HCT116 (cell line): Measurements from ENCODE around the gene TMEM126A. TPM values are rescaled to one million over a fixed set of nuclear protein-coding genes. Genes with fewer than 3 reads are reported as not detected.

Experiments used
- ATAC-seq: fragments of 200-7000 bp; cut with Tn5 transposase; 2 replicates; pipeline ENCODE4 v1.9.1; 2020; ENCODE audit warnings: mild to moderate bottlenecking, moderate library complexity
- BruUV-seq: library from RNA; stranded (reverse); fragments of 400-500 nt; replicated peaks from 2 replicates; lab custom pipeline; 2021; lab: Mats Ljungman, UMichigan
- CTCF ChIA-PET: fragments of 300-600 bp; sonication (Branson Sonifier 250); formaldehyde crosslinking; loops from one replicate; lab custom pipeline; 2021; ENCODE audit warnings: antibody characterized with exemption; lab: Charles Lee
- POLR2A ChIA-PET: fragments of 300-600, 350-600 bp; sonication (Branson Sonifier 250); formaldehyde crosslinking; loops from one replicate; lab custom pipeline; 2021; ENCODE audit warnings: antibody characterized with exemption; lab: Charles Lee
- RAD21 ChIA-PET, 2 experiments: fragments of 300-600 bp; sonication (Branson Sonifier 250); formaldehyde crosslinking; loops; one replicate each; lab custom pipeline; 2023; ENCODE audit warnings: low total read pairs in 2 of 2; ENCODE audit not compliant: uncharacterized antibody in 2 of 2, unreplicated experiment in 2 of 2, low non-redundant PET in 1 of 2; lab: Charles Lee
- DNase-seq: peaks from one replicate; pipeline ENCODE4 v3.0.0-alpha.2; 2010; ENCODE audit warnings: low read depth, low spot score
- H2AFZ ChIP-seq: fragments of 200-600 bp; shearing (Covaris generic), sonication (generic); 2 replicates; pipeline ENCODE4 v1.6.1; 2017; ENCODE audit warnings: low read depth, mixed run types, mixed read lengths, antibody characterized with exemption, low read length; ENCODE audit not compliant: poor library complexity, severe bottlenecking
- H3K27ac ChIP-seq: 2 replicates; pipeline ENCODE4 v1.5.1; 2012; ENCODE audit warnings: low read depth, low read length
- H3K27me3 ChIP-seq: fragments of 200-600 bp; sonication (generic); 2 replicates; pipeline ENCODE4 v1.6.1; 2016; ENCODE audit warnings: mixed run types, low read length, mixed read lengths; ENCODE audit not compliant: insufficient read depth
- H3K36me3 ChIP-seq, 2 experiments: fragments of 200-500 bp in 1 of 2; fragments of 200-600 bp in 1 of 2; sonication (Bioruptor generic) in 1 of 2; sonication (generic) in 1 of 2; 2 replicates each; pipeline versions ENCODE4 v1.5.1 to v1.6.1; 2014 to 2016; ENCODE audit warnings: low read length in 2 of 2, inconsistent platforms in 1 of 2, mixed read lengths in 1 of 2, mixed run types in 1 of 2; ENCODE audit not compliant: insufficient read depth in 2 of 2, control insufficient read depth in 1 of 2
- H3K4me1 ChIP-seq, 2 experiments: fragments of 200-600 bp in 1 of 2; sonication (generic) in 1 of 2; 2 replicates each; pipeline versions ENCODE4 v1.5.1 to v1.6.1; 2012 to 2017; ENCODE audit warnings: low read length in 2 of 2, inconsistent platforms in 1 of 2, mild to moderate bottlenecking in 1 of 2, mixed read lengths in 1 of 2, mixed run types in 1 of 2, moderate library complexity in 1 of 2; ENCODE audit not compliant: insufficient read depth in 2 of 2, control insufficient read depth in 1 of 2
- H3K4me2 ChIP-seq: fragments of 200-600 bp; sonication (generic); 2 replicates; pipeline ENCODE4 v1.6.1; 2017; ENCODE audit warnings: mixed run types, low read length, mixed read lengths
- H3K4me3 ChIP-seq, 2 experiments: fragments of 200-600 bp in 1 of 2; sonication (generic) in 1 of 2; replicated peaks in 1 of 2; 2 replicates each; pipeline ENCODE4 v1.5.1; 2011 to 2016; ENCODE audit warnings: low read length in 2 of 2, control low read depth in 1 of 2, low read depth in 1 of 2, mild to moderate bottlenecking in 1 of 2, mixed read lengths in 1 of 2, mixed run types in 1 of 2
- H3K79me2 ChIP-seq: fragments of 200-600 bp; sonication (generic); 2 replicates; pipeline ENCODE4 v1.6.1; 2017; ENCODE audit warnings: mild to moderate bottlenecking, mixed run types, low read length, moderate library complexity, mixed read lengths; ENCODE audit not compliant: insufficient read depth
- H3K9ac ChIP-seq: fragments of 200-600 bp; sonication (generic); 2 replicates; pipeline ENCODE4 v1.6.1; 2016; ENCODE audit warnings: low read length, mixed read lengths
- H3K9me2 ChIP-seq: fragments of 200-600 bp; sonication (generic), shearing (Covaris generic); 2 replicates; pipeline ENCODE4 v1.6.1; 2017; ENCODE audit warnings: mixed run types, mild to moderate bottlenecking, moderate library complexity; ENCODE audit not compliant: insufficient read depth
- H3K9me3 ChIP-seq, 2 experiments: fragments of 200-500 bp in 1 of 2; fragments of 200-600 bp in 1 of 2; sonication (Bioruptor generic) in 1 of 2; sonication (generic) in 1 of 2; 2 replicates each; pipeline ENCODE4 v1.6.1; 2014 to 2017; ENCODE audit warnings: low read length in 2 of 2, mixed read lengths in 2 of 2, inconsistent platforms in 1 of 2, low read depth in 1 of 2, mild to moderate bottlenecking in 1 of 2, mixed run types in 1 of 2, moderate library complexity in 1 of 2; ENCODE audit not compliant: control insufficient read depth in 1 of 2, insufficient read depth in 1 of 2
- H4K20me1 ChIP-seq: fragments of 200-600 bp; sonication (generic), shearing (Covaris generic); 2 replicates; pipeline ENCODE4 v1.6.1; 2017; ENCODE audit warnings: mixed run types, mild to moderate bottlenecking, moderate library complexity; ENCODE audit not compliant: insufficient read depth
- CBX3 ChIP-seq: IDR thresholded peaks from 2 replicates; pipeline ENCODE4 v1.6.1; 2012; ENCODE audit warnings: low read depth
- EGR1 ChIP-seq: IDR thresholded peaks from 2 replicates; pipeline ENCODE4 v1.6.1; 2012; ENCODE audit warnings: low read depth
- POLR2A ChIP-seq: IDR thresholded peaks from 2 replicates; pipeline ENCODE4 v1.7.0; 2011; ENCODE audit warnings: borderline replicate concordance; ENCODE audit not compliant: insufficient read depth, insufficient read length; ENCODE audit errors: extremely low read depth
- POLR2AphosphoS5 ChIP-seq: IDR thresholded peaks from 2 replicates; pipeline ENCODE4 v1.6.1; 2011; ENCODE audit warnings: mild to moderate bottlenecking, low read depth, low read length, moderate library complexity
- RAD21 ChIP-seq: IDR thresholded peaks from 2 replicates; pipeline ENCODE4 v1.6.1; 2012; ENCODE audit warnings: low read depth, mild to moderate bottlenecking
- SIN3A ChIP-seq: IDR thresholded peaks from 2 replicates; pipeline ENCODE4 v1.6.1; 2012; ENCODE audit warnings: low read depth
- intact Hi-C: fragments of 100-400 bp; cut with micrococcal nuclease; formaldehyde crosslinking; loops from 2 replicates; pipeline ENCODE4 v1.10.0; 2022
- total RNA-seq: library from RNA; stranded (reverse); gene quantifications from one replicate; pipeline ENCODE4 v1.2.1, GENCODE V29; 2021; ENCODE audit not compliant: unreplicated experiment
- TF ChIP-seq, protein P1 (sequence below): IDR thresholded peaks from 2 replicates; pipeline ENCODE4 v1.6.1; 2011; ENCODE audit warnings: mild to moderate bottlenecking, low read length, moderate library complexity; ENCODE audit not compliant: insufficient replicate concordance; ENCODE audit errors: extremely low read depth
- TF ChIP-seq, protein P2 (sequence below): IDR thresholded peaks from 2 replicates; pipeline ENCODE4 v1.6.1; 2012
- TF ChIP-seq, protein P3 (sequence below): IDR thresholded peaks from 2 replicates; pipeline ENCODE4 v1.6.1; 2012
- TF ChIP-seq, protein P4 (sequence below), 3 experiments: fragments of 200-600 bp in 1 of 3; sonication (generic) in 1 of 3; IDR thresholded peaks in 2 of 3; conservative IDR thresholded peaks in 1 of 3; 2 replicates each; pipeline ENCODE4 v1.5.1; 2012 to 2017; ENCODE audit warnings: low read depth in 2 of 3, low read length in 2 of 3, antibody characterized with exemption in 1 of 3, borderline replicate concordance in 1 of 3, control low read depth in 1 of 3, mild to moderate bottlenecking in 1 of 3, mixed read lengths in 1 of 3, mixed run types in 1 of 3, moderate library complexity in 1 of 3; ENCODE audit not compliant: insufficient read depth in 1 of 3

The TMEM126A gene
- total RNA-seq, 1 experiment from 2014 or later: 24.1 TPM

DNA sequence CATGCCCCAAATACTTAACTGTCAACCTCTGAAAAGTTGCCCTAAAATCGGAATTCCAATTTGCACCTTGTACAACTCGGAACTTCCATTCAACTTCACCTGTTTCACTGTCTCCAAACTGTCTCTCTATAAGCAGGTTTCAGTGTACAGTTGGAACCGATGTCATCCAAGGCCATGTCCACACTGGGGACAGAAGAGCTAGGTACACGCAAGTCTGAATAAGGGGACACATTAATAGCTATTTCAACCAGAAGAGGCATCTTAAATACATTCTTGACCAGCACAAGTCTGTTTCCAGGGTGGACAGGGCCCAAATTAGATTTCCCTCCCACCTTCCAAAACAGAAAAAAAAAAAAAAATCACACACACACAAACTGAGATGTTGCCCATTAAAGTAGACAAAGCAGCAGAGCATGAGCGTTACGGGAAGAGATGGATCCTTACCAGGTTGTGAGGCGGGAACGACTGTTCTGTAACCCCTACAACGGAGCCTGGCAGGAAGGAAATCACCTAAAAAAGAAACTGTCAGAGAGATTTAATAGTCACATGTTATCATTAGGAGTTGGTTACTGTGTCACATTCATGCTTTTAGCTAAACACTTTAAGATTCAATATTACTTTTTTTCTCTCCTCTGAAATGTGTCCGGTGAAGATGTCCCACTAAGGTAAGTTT lies 15.4 kb downstream of the TMEM126A start:
- ATAC-seq: no peak
- POLR2A ChIA-PET: interaction anchor here (1.4 to 2.5 kb wide), 2 partner anchors 13 to 36 kb away, joined by 4 to 9 read pairs; partner anchors contain the start of gene DLG2

DNA sequence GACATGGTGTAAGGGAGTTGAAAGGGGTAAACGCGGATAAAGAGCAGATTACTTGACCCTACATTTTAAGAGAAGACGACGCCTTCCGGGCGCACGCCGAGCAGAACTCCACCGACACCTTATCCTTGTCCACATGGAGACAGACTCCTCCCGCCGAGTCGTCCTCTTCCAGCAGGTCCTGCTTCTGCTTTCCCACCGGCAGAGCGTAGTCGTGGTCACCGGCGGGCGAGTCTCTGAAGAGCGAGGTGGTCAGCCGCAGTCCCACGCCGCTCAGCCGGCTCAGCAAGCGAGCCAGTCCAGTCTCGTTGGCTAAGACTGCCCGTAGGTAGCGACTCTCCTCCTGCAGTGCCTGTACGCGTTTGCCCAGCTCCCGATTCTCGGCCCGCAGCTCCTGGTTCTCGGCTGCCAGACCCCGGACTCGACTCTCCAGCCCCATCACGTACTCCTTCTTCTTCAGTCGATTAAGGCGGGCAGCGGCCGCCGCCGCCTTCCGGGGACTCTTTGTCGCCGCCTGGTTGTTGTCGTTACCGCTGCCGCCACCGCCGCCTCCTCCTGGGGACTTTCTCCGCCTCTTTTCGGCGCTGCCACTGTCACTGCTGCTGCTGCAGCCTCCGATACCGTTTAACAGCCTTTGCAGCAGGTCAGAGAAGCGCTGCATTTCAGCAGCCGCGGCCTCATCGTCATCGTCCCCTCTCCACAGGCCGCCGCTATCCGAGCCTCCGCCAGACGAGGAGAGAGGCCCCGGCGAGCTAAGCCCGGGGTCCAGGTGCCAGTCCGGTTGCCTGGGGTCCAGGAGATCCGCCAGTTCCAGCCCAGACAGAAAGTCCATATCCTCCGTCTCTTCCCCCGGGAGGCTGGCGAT lies 16.2 kb downstream of the TMEM126A start:
- ChIA-PET RAD21 (no interaction called here), POLR2A (interaction anchor here (1.4 to 2.5 kb wide), 2 partner anchors 14 to 36 kb away, joined by 4 to 9 read pairs; partner anchors contain the start of gene DLG2), CTCF (no interaction called here)
- ATAC-seq: peak; percentile 58
- no TSS peak for BruUV-seq
- Histone ChIP-seq H3K27me3 (no peaks in the 10 kb centered on the region), H3K4me3 (peak overlapping the region; percentile 82 to 91), H3K27ac (peak overlapping the region; percentile 94), H2AFZ (no peak overlapping the region), H4K20me1 (peaks cover 43% of the 10 kb centered on the region; the same call in 1 of the 2 replicates), H3K79me2 (peaks cover 59% of the 10 kb centered on the region), H3K9ac (peak overlapping the region; percentile 96), H3K4me2 (peak overlapping the region; percentile 88), H3K9me2 (no peaks in the 10 kb centered on the region), H3K9me3 (no peaks in the 10 kb centered on the region), H3K4me1 (peaks cover 6 to 23% of the 10 kb centered on the region in 2 experiments; a peak in 3 of 4 replicates), H3K36me3 (peaks cover 27 to 31% of the 10 kb centered on the region in 2 experiments)
- TF ChIP-seq, protein P1, sequence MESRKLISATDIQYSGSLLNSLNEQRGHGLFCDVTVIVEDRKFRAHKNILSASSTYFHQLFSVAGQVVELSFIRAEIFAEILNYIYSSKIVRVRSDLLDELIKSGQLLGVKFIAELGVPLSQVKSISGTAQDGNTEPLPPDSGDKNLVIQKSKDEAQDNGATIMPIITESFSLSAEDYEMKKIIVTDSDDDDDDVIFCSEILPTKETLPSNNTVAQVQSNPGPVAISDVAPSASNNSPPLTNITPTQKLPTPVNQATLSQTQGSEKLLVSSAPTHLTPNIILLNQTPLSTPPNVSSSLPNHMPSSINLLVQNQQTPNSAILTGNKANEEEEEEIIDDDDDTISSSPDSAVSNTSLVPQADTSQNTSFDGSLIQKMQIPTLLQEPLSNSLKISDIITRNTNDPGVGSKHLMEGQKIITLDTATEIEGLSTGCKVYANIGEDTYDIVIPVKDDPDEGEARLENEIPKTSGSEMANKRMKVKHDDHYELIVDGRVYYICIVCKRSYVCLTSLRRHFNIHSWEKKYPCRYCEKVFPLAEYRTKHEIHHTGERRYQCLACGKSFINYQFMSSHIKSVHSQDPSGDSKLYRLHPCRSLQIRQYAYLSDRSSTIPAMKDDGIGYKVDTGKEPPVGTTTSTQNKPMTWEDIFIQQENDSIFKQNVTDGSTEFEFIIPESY: no peak
- TF ChIP-seq RAD21: peak; percentile 21; the same call in 1 of the 2 replicates
- TF ChIP-seq CBX3: no peak; the same call in 1 of the 2 replicates
- TF ChIP-seq POLR2AphosphoS5: peak; percentile 35
- TF ChIP-seq, protein P2, sequence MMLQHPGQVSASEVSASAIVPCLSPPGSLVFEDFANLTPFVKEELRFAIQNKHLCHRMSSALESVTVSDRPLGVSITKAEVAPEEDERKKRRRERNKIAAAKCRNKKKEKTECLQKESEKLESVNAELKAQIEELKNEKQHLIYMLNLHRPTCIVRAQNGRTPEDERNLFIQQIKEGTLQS: no peak
- TF ChIP-seq POLR2A: no peak
- TF ChIP-seq, protein P3, sequence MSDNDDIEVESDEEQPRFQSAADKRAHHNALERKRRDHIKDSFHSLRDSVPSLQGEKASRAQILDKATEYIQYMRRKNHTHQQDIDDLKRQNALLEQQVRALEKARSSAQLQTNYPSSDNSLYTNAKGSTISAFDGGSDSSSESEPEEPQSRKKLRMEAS: no peak
- TF ChIP-seq, protein P4, sequence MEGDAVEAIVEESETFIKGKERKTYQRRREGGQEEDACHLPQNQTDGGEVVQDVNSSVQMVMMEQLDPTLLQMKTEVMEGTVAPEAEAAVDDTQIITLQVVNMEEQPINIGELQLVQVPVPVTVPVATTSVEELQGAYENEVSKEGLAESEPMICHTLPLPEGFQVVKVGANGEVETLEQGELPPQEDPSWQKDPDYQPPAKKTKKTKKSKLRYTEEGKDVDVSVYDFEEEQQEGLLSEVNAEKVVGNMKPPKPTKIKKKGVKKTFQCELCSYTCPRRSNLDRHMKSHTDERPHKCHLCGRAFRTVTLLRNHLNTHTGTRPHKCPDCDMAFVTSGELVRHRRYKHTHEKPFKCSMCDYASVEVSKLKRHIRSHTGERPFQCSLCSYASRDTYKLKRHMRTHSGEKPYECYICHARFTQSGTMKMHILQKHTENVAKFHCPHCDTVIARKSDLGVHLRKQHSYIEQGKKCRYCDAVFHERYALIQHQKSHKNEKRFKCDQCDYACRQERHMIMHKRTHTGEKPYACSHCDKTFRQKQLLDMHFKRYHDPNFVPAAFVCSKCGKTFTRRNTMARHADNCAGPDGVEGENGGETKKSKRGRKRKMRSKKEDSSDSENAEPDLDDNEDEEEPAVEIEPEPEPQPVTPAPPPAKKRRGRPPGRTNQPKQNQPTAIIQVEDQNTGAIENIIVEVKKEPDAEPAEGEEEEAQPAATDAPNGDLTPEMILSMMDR (IDR thresholded peaks at IDR 0.05 in 2 of 3, conservative IDR thresholded peaks at IDR 0.05 in 1 of 3; ENCODE audit: borderline replicate concordance in 1 of 3, insufficient read depth in 1 of 3, low read depth in 2 of 3, low read length in 2 of 3): peak; percentile 25 to 58 (median 54); a peak in 5 of 6 replicates
- peak; percentile 73 for TF ChIP-seq SIN3A
- intact Hi-C loops: loop anchor here (2.0 kb wide), 2 partner anchors 35 to 163 kb away; partner anchors contain the start of gene TMEM126B
- peak; percentile 48 for DNase-seq

More for the DNA sequence above, 15.4 kb downstream of the TMEM126A start:
- H3K27ac ChIP-seq: peak overlapping the region; percentile 94
- CTCF ChIA-PET: no interaction called here
- peak overlapping the region; percentile 88 for H3K4me2 ChIP-seq
- H3K79me2 ChIP-seq: peaks cover 67% of the 10 kb centered on the region
- no peaks in the 10 kb centered on the region for H3K9me3 ChIP-seq
- H3K9ac ChIP-seq: peak overlapping the region; percentile 96
- no peak overlapping the region for H2AFZ ChIP-seq
- no peak for TF ChIP-seq EGR1
- TF ChIP-seq, all 23 proteins: peak for 0
- TSS peak; percentile 45 for BruUV-seq
- RAD21 ChIA-PET: no interaction called here
- Histone ChIP-seq H3K4me3 (peak overlapping the region; percentile 82 to 91), H3K9me2 (no peaks in the 10 kb centered on the region), H3K27me3 (no peaks in the 10 kb centered on the region), H3K4me1 (peaks cover 6 to 23% of the 10 kb centered on the region in 2 experiments; a peak in 3 of 4 replicates), H3K36me3 (peaks cover 27 to 37% of the 10 kb centered on the region in 2 experiments), H4K20me1 (peaks cover 50% of the 10 kb centered on the region; the same call in 1 of the 2 replicates)
- intact Hi-C loops: no loop called here
- no peak for DNase-seq
